ENCODE results near the gene CCDC178.

The CCDC178 gene

GRCh38 chr18:32907311-32907585 is 533.3 kb downstream of the CCDC178 start:
- DNase-seq = no peak

GRCh38 chr18:32906506-32907310 is 533.8 kb downstream of the CCDC178 start:
- DNase-seq = peak; percentile 1

- no peak for DNase-seq
Observed at GRCh38 chr18:32905651-32906050, 534.9 kb downstream of the CCDC178 start.

GRCh38 chr18:32902568-32903330 is 537.8 kb downstream of the CCDC178 start:
- no peak for DNase-seq

- no peak for DNase-seq
Observed at GRCh38 chr18:32899819-32900218, 540.7 kb downstream of the CCDC178 start.

- DNase-seq = no peak
Observed at GRCh38 chr18:32896776-32897547, 543.6 kb downstream of the CCDC178 start.

- peak; percentile 1 for DNase-seq
Observed at GRCh38 chr18:32893915-32894314, 546.6 kb downstream of the CCDC178 start.

GRCh38 chr18:32891797-32892196 is 548.7 kb downstream of the CCDC178 start:
- DNase-seq = no peak

GRCh38 chr18:32891130-32891529 is 549.4 kb downstream of the CCDC178 start:
- no peak for DNase-seq

GRCh38 chr18:32889615-32890593 is 550.6 kb downstream of the CCDC178 start:
- DNase-seq = no peak

GRCh38 chr18:32888306-32888705 is 552.2 kb downstream of the CCDC178 start:
- DNase-seq = no peak
